ENCODE data around the gene LGALS3BP. TPM values are rescaled to one million over a fixed set of nuclear protein-coding genes. Genes with fewer than 3 reads are reported as not detected.

LGALS3BP gene
- total and polyA plus RNA-seq, 2 of the 8 experiments (the other 6 are each of a cell fraction or from before 2014, with no cell fraction given) = 56.1 to 61.6 TPM

DNA sequence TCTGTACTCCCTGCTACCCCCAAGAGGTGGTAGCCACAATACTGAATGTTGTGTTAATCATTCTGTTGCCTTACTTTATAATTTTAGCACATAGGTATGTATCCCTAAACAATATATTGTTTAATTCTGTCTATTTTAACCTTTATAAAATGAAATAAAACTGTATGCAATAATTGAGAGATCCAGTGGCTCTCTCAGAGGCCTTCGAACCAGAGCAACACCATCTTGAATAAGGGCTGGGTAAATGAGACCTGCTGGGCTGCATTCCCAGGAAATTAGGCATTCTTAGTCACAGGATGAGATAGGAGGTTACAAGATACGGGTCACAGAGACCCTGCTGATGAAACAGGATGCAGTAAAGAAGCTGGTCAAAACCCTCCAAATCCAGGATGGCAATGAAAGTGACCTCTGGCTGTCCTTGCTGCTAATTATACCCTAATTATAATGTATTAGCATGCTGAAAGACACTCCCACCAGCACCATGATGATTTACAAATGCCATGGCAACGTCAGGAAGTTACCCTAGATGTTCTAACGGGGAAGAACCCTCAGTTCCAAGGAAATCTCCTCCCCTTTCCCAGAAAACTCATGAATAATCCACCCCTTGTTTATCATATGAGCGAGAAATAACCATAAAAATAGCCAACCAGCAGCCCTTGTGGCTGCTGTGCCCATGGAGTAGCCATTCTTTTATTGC lies 31.9 kb upstream of the LGALS3BP start:
- H3K18ac ChIP-seq (ENCODE audit: extremely low read depth, low read length) = no peak overlapping the region
- H3K27me3 ChIP-seq (replicated peaks in 1 of 4; ENCODE audit: control insufficient read depth in 3 of 4, extremely low read depth in 1 of 4, insufficient read depth in 3 of 4, low read length in 3 of 4) = peaks cover 4 to 27% (median 27%) of the 10 kb centered on the region in 4 experiments
- H4K91ac ChIP-seq (replicated peaks; ENCODE audit: insufficient read length, low read length) = no peak overlapping the region
- peaks cover 14 to 19% of the 10 kb centered on the region in 2 experiments for H4K20me1 ChIP-seq (replicated peaks in 1 of 2; ENCODE audit: control insufficient read depth in 1 of 2, insufficient read depth in 2 of 2, low read length in 2 of 2)
- no peaks in the 10 kb centered on the region for H3K36me3 ChIP-seq (ENCODE audit: control insufficient read depth in 2 of 4, insufficient read depth in 4 of 4, low read length in 3 of 4)
- ChIA-PET POLR2A (ENCODE audit: partially characterized antibody) (no interaction called here), CTCF (ENCODE audit: partially characterized antibody) (no interaction called here)
- no peak overlapping the region for H2BK20ac ChIP-seq (ENCODE audit: low read length)
- H3K79me1 ChIP-seq (ENCODE audit: low read depth, low read length) = peaks cover 8% of the 10 kb centered on the region
- no peak overlapping the region for H3K4me2 ChIP-seq (ENCODE audit: insufficient read depth in 1 of 2, low read depth in 2 of 2, low read length in 2 of 2)
- H2BK15ac ChIP-seq (ENCODE audit: low read length) = no peak overlapping the region
- no peak overlapping the region for H3K4ac ChIP-seq (replicated peaks; ENCODE audit: insufficient read length, low read depth, low read length)
- H2AK5ac ChIP-seq (ENCODE audit: low read depth, low read length) = no peak overlapping the region
- H3K23me2 ChIP-seq (ENCODE audit: low read depth, low read length) = peaks cover 7% of the 10 kb centered on the region
- no peak overlapping the region for H3K23ac ChIP-seq (ENCODE audit: insufficient read length)
- peaks cover 23 to 31% of the 10 kb centered on the region in 2 experiments for H3K9me3 ChIP-seq (ENCODE audit: insufficient read depth in 2 of 2, low read depth in 1 of 2, low read length in 1 of 2)
- 74% methylated on average over 5 of the region's 5 CpGs; no CpG with 5 or more reads in 1 of the 2 experiments for WGBS, 2 experiments (ENCODE audit: extremely low coverage in 1 of 2, insufficient coverage in 1 of 2, insufficient read length in 1 of 2, insufficient replicate concordance in 2 of 2, low coverage in 1 of 2, low lambda C conversion rate in 2 of 2, missing lambda C conversion rate in 1 of 2)
- no peak overlapping the region for H3K56ac ChIP-seq (replicated peaks; ENCODE audit: insufficient read length, low read depth, low read length)
- H3K14ac ChIP-seq (ENCODE audit: insufficient read length) = no peak overlapping the region
- H2AFZ ChIP-seq (ENCODE audit: low read length) = no peak overlapping the region
- no peak overlapping the region for H3K4me3 ChIP-seq (ENCODE audit: extremely low read depth in 1 of 4, insufficient read depth in 2 of 4, low read depth in 3 of 4, low read length in 4 of 4)
- H2BK120ac ChIP-seq (replicated peaks; ENCODE audit: low read depth, low read length) = no peak overlapping the region
- no peak overlapping the region for H4K8ac ChIP-seq (ENCODE audit: extremely low read depth, insufficient read depth, low read length)
- DNase-seq (ENCODE audit: low read depth in 1 of 2, low spot score in 2 of 2) (no peak), FAIRE-seq (no peak)
- H2BK12ac ChIP-seq (ENCODE audit: low read depth, low read length) = no peak overlapping the region
- no peak overlapping the region for H3K27ac ChIP-seq (ENCODE audit: low read depth, low read length)
- no peak overlapping the region for H2BK5ac ChIP-seq (ENCODE audit: low read depth, low read length)
- H3K9ac ChIP-seq (replicated peaks in 1 of 4; ENCODE audit: extremely low read depth in 1 of 4, low read depth in 3 of 4, low read length in 3 of 4) = no peak overlapping the region
- no peak overlapping the region for H4K5ac ChIP-seq (ENCODE audit: insufficient read length, low read depth, low read length)
- H3K79me2 ChIP-seq (ENCODE audit: control insufficient read depth in 1 of 2, insufficient read depth in 2 of 2, low read length in 2 of 2) = peaks cover 0 to 5% of the 10 kb centered on the region in 2 experiments; a peak in 1 of 4 replicates
- H3K4me1 ChIP-seq (replicated peaks in 1 of 4; ENCODE audit: control insufficient read depth in 3 of 4, insufficient read depth in 4 of 4, low read length in 3 of 4) = peaks cover 0 to 9% (median 6%) of the 10 kb centered on the region in 4 experiments; a peak in 6 of 7 replicates
- TF ChIP-seq KDM1A (IDR thresholded peaks at IDR 0.05; ENCODE audit: borderline replicate concordance, low read length) (no peak), TEAD4 (IDR thresholded peaks at IDR 0.05; ENCODE audit: low read depth, low read length) (no peak), KDM4A (IDR thresholded peaks at IDR 0.05; ENCODE audit: low read depth, low read length, severe bottlenecking) (no peak), GABPA (IDR thresholded peaks at IDR 0.05; ENCODE audit: borderline replicate concordance, insufficient read depth, low read length) (no peak), GTF2F1 (IDR thresholded peaks at IDR 0.05; ENCODE audit: borderline replicate concordance, low read depth, low read length) (no peak), CHD2 (IDR thresholded peaks at IDR 0.05; ENCODE audit: low read length) (no peak), BRCA1 (IDR thresholded peaks at IDR 0.05; ENCODE audit: low read depth, low read length) (no peak), YY1 (IDR thresholded peaks at IDR 0.05; ENCODE audit: low read depth, low read length) (no peak), EP300 (IDR thresholded peaks at IDR 0.05; ENCODE audit: borderline replicate concordance in 1 of 2, low read depth in 2 of 2, low read length in 2 of 2) (no peak), SP4 (IDR thresholded peaks at IDR 0.05; ENCODE audit: low read length) (no peak), CBX8 (IDR thresholded peaks at IDR 0.05; ENCODE audit: borderline replicate concordance, low read depth, low read length) (no peak), SP2 (IDR thresholded peaks at IDR 0.05; ENCODE audit: low read length) (no peak), RXRA (IDR thresholded peaks at IDR 0.05; ENCODE audit: insufficient read depth, low read depth, low read length) (no peak), NRF1 (IDR thresholded peaks at IDR 0.05; ENCODE audit: low read depth, low read length) (no peak)

Data from H1 (cell line).